ENCODE results near the gene ASXL1. TPM values are rescaled to one million over a fixed set of nuclear protein-coding genes. Genes with fewer than 3 reads are reported as not detected.

ASXL1 gene
- polyA plus RNA-seq, 1 experiment, result 40.8 TPM

- DNase-seq (ENCODE audit: low read depth), result no peak
- TF ChIP-seq CTCF (IDR thresholded peaks at IDR 0.05; ENCODE audit: insufficient read depth, low read depth, low read length), result no peak
- CTCF ChIA-PET, result interaction anchor here (0.6 kb wide), 1 partner anchor 15 kb away, joined by 3 read pairs; no protein-coding TSS in a partner anchor
- Histone ChIP-seq H3K4me3 (ENCODE audit: low read depth, low read length) (no peak overlapping the region), H3K27me3 (ENCODE audit: control insufficient read depth, insufficient read depth, low read length) (no peaks in the 10 kb centered on the region), H3K36me3 (ENCODE audit: control insufficient read depth, insufficient read depth, low read length) (peaks cover 49% of the 10 kb centered on the region)
- POLR2A ChIA-PET, result no interaction called here
Measured at GRCh38 chr20:32435449-32436107, 77.4 kb downstream of the ASXL1 start.

- Histone ChIP-seq H3K4me3 (ENCODE audit: low read depth, low read length) (no peak overlapping the region), H3K36me3 (ENCODE audit: control insufficient read depth, insufficient read depth, low read length) (peaks cover 44% of the 10 kb centered on the region), H3K27me3 (ENCODE audit: control insufficient read depth, insufficient read depth, low read length) (no peaks in the 10 kb centered on the region)
- ChIA-PET CTCF (interaction anchor here (0.6 to 1.7 kb wide), 3 partner anchors 8 to 22 kb away, joined by 3 to 4 read pairs (median 3); no protein-coding TSS in a partner anchor), POLR2A (no interaction called here)
- DNase-seq (ENCODE audit: low read depth), result no peak
- TF ChIP-seq CTCF (IDR thresholded peaks at IDR 0.05; ENCODE audit: insufficient read depth, low read depth, low read length), result no peak
Measured at GRCh38 chr20:32436142-32436861, 78.2 kb downstream of the ASXL1 start.

GRCh38 chr20:32436968-32437367, 78.8 kb downstream of the ASXL1 start:
- Histone ChIP-seq H3K27me3 (ENCODE audit: control insufficient read depth, insufficient read depth, low read length) (no peaks in the 10 kb centered on the region), H3K4me3 (ENCODE audit: low read depth, low read length) (no peak overlapping the region), H3K36me3 (ENCODE audit: control insufficient read depth, insufficient read depth, low read length) (peaks cover 42% of the 10 kb centered on the region)
- no peak for DNase-seq (ENCODE audit: low read depth)
- ChIA-PET POLR2A (no interaction called here), CTCF (interaction anchor here (0.9 to 1.7 kb wide), 2 partner anchors 8 to 21 kb away, joined by 3 to 4 read pairs; no protein-coding TSS in a partner anchor)
- no peak for TF ChIP-seq CTCF (IDR thresholded peaks at IDR 0.05; ENCODE audit: insufficient read depth, low read depth, low read length)

- H3K27me3 ChIP-seq (ENCODE audit: control insufficient read depth, insufficient read depth, low read length), result no peaks in the 10 kb centered on the region
- ChIA-PET CTCF (interaction anchor here (0.9 to 1.7 kb wide), 2 partner anchors 9 to 20 kb away, joined by 3 to 4 read pairs; no protein-coding TSS in a partner anchor), POLR2A (no interaction called here)
- peaks cover 40% of the 10 kb centered on the region for H3K36me3 ChIP-seq (ENCODE audit: control insufficient read depth, insufficient read depth, low read length)
- TF ChIP-seq CTCF (IDR thresholded peaks at IDR 0.05; ENCODE audit: insufficient read depth, low read depth, low read length), result peak; percentile 21; the same call in 1 of the 2 replicates
- H3K4me3 ChIP-seq (ENCODE audit: low read depth, low read length), result no peak overlapping the region
- no peak for DNase-seq (ENCODE audit: low read depth)
Measured at GRCh38 chr20:32437391-32438074, 79.4 kb downstream of the ASXL1 start.
